ENCODE measurements around the gene EMID1. TPM values are rescaled to one million over a fixed set of nuclear protein-coding genes. Genes with fewer than 3 reads are reported as not detected.

The EMID1 gene
- total RNA-seq, 1 donor from 2014 or later = not detected

- H3K27me3 Mint-ChIP-seq = peaks cover 18% of the 10 kb centered on the region
- DNase-seq = no peak
- H3K9me3 Mint-ChIP-seq = no peaks in the 10 kb centered on the region
- ChIA-PET CTCF (interaction anchor here (1.5 kb wide), 1 partner anchor 20 kb away, joined by 3 read pairs; no protein-coding TSS in a partner anchor), POLR2A (no interaction called here)
- no peaks in the 10 kb centered on the region for H3K36me3 Mint-ChIP-seq (ENCODE audit: low read depth)
- H3K4me3 Mint-ChIP-seq = no peak overlapping the region
- intact Hi-C loops (cut with micrococcal nuclease) = no loop called here
- ATAC-seq (ENCODE audit: low read depth) = no peak
- no peak for TF ChIP-seq CTCF (IDR thresholded peaks at IDR 0.05)
- H3K27ac Mint-ChIP-seq = no peak overlapping the region
- H3K4me1 Mint-ChIP-seq = no peaks in the 10 kb centered on the region
Observed at GRCh38 chr22:29225422-29226090, 19.9 kb downstream of the EMID1 start.

DNA sequence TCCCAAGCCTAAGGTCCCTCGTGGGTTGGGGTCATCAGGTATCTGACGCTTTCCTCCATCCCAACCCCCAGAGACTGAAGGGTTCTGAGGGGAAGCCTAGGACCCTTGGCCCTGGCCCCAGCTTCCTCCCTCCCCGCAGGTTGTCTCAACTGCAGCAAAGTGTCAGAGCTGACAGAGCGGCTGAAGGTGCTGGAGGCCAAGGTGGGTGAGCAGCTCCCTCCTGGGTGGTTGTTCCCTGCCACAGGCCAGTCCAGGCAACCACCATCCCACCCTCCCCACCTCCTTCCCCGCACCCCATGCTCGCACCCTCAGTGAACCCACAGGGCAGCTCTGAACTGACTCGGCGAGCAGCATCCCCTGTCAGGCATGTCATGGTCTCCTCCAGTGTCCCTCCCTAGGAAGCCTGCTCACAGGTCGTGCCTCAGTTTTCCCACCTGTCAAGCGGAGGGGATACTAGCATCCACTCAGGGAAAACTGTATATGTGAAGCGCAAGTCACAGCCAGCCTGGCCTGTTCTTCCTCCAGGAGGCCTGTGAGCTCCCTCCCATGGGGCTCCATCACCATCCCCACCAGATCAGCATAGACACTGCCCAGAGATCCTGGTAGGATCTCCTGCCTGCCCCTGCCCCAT, 20.8 kb downstream of the EMID1 start:
- CTCF ChIA-PET = interaction anchor here (1.5 kb wide), 1 partner anchor 19 kb away, joined by 3 read pairs; no protein-coding TSS in a partner anchor
- no peaks in the 10 kb centered on the region for H3K4me1 Mint-ChIP-seq

GRCh38 chr22:29230972-29231875, 25.5 kb downstream of the EMID1 start:
- peaks cover 6% of the 10 kb centered on the region for H3K9me3 Mint-ChIP-seq
- H3K4me3 Mint-ChIP-seq = no peak overlapping the region
- TF ChIP-seq CTCF (IDR thresholded peaks at IDR 0.05) = no peak
- H3K27ac Mint-ChIP-seq = no peak overlapping the region
- no peaks in the 10 kb centered on the region for H3K4me1 Mint-ChIP-seq
- H3K36me3 Mint-ChIP-seq (ENCODE audit: low read depth) = no peaks in the 10 kb centered on the region
- H3K27me3 Mint-ChIP-seq = peaks cover 12% of the 10 kb centered on the region
- DNase-seq (no peak), ATAC-seq (ENCODE audit: low read depth) (no peak)
- intact Hi-C loops (cut with micrococcal nuclease) = no loop called here
- CTCF ChIA-PET = no interaction called here
- POLR2A ChIA-PET = no interaction called here

More for the DNA sequence above, 20.8 kb downstream of the EMID1 start:
- Mint-ChIP-seq H3K9me3 (no peaks in the 10 kb centered on the region), H3K27ac (no peak overlapping the region), H3K27me3 (peaks cover 17% of the 10 kb centered on the region), H3K36me3 (ENCODE audit: low read depth) (no peaks in the 10 kb centered on the region), H3K4me3 (no peak overlapping the region)
- POLR2A ChIA-PET = interaction anchor here (0.5 kb wide), 1 partner anchor 401 kb away, joined by 8 read pairs; no protein-coding TSS in a partner anchor
- DNase-seq = no peak
- ATAC-seq (ENCODE audit: low read depth) = no peak
- intact Hi-C loops (cut with micrococcal nuclease) = no loop called here
- TF ChIP-seq CTCF (IDR thresholded peaks at IDR 0.05) = no peak

DNA sequence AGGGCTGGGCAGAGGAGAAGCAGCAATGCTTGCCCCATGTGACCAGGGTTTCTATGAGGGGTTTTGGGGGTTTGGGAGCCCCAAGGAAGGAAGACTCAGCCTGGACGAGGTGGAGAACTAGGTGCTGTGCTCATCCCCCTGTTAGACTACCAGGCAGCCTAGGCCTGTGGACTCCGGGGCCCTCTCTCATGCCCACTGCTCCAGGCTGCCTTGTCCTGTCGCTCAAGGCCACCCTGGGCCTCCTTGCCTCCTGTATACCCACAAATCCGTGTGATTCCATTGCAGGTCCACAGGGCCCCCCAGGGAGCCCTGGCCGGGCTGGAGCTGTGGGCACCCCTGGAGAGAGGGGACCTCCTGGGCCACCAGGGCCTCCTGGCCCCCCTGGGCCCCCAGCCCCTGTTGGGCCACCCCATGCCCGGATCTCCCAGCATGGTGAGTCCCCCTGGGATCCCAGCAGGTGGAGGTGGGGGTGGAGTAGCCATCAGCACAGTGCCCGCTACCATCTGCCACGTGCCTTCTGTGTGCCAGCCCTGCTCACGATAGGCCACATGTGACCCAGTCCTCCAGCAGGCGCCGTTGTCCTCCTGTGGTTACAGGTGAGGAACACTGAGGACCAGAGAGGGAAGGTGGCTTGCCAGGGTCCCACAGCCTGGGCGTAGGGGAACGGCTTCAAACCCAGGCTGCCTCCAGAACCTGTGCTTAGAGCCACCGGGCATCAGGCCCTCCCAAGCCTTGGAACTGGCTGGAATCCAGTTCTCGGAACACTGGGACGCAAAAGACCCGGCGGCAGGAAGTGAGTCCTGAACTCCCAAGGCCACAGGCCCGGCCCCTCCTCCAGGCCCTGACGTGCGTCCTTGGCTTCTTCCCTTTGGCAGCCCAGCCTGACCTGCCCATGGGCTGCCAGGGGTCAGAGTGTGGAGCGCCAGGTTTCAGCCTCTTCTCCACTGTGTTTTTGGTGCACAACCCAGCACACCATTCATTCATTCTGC, 26.6 kb downstream of the EMID1 start:
- Mint-ChIP-seq H3K4me1 (no peaks in the 10 kb centered on the region), H3K27ac (no peak overlapping the region), H3K4me3 (no peak overlapping the region)

More for the DNA sequence above, 26.6 kb downstream of the EMID1 start:
- H3K36me3 Mint-ChIP-seq (ENCODE audit: low read depth) = no peaks in the 10 kb centered on the region
- peaks cover 6% of the 10 kb centered on the region for H3K9me3 Mint-ChIP-seq
- DNase-seq (no peak), ATAC-seq (ENCODE audit: low read depth) (no peak)
- ChIA-PET POLR2A (no interaction called here), CTCF (interaction anchor here (1.0 kb wide), 1 partner anchor 13 kb away, joined by 3 read pairs; no protein-coding TSS in a partner anchor)
- peaks cover 6% of the 10 kb centered on the region for H3K27me3 Mint-ChIP-seq
- no peak for TF ChIP-seq CTCF (IDR thresholded peaks at IDR 0.05)
- intact Hi-C loops (cut with micrococcal nuclease) = no loop called here

Data from activated B cell treated with CpG ODN at 0.5 μM for 24 hours (primary cell).